Stimulated activated naive CD4-positive, alpha-beta T cell treated with Interleukin-2 at 50 U/mL for 16 hours (primary cell): ENCODE data around the gene SRSF10.
"Not testable (repeated sequence)": the region's sequence is repeated elsewhere in the genome, so short reads cannot be mapped to it uniquely, and the experiment has no call there.

Source experiments
- DNase-seq: peaks from one replicate; lab custom pipeline; 2025; lab: John Stamatoyannopoulos, UW

SRSF10 gene

DNA sequence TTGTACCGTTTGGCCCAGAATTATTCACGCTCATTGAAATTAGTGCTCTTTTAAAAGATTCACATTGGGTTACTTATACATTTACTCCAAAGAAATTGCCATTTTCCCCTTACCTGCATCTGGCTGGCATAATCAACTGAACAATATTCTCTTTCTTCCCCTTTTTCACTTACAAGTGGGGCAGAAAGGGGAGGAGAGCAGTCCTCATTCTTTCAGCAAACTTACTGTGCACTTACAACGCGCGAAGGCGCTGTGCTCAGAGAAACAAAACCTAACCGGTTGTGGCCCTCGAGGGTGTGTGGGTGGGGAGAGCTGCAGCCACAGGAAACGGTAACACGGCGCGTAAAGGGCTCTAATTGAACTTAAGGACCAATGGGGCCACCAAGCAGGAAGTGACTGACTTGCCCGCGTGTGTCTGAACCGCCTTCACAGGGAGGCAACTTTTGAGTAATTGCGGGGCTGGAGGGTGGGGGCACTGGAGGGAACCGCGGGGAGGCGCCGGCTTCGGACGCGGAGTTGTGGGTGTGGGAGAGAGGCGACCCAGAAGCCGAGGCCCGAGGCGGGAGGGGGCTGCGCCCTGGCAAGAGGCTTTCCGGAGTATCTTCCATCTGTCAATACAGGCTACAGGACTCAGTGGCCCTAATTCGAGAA lies 21.2 kb downstream of the SRSF10 start:
- DNase-seq: peak; percentile 95

DNA sequence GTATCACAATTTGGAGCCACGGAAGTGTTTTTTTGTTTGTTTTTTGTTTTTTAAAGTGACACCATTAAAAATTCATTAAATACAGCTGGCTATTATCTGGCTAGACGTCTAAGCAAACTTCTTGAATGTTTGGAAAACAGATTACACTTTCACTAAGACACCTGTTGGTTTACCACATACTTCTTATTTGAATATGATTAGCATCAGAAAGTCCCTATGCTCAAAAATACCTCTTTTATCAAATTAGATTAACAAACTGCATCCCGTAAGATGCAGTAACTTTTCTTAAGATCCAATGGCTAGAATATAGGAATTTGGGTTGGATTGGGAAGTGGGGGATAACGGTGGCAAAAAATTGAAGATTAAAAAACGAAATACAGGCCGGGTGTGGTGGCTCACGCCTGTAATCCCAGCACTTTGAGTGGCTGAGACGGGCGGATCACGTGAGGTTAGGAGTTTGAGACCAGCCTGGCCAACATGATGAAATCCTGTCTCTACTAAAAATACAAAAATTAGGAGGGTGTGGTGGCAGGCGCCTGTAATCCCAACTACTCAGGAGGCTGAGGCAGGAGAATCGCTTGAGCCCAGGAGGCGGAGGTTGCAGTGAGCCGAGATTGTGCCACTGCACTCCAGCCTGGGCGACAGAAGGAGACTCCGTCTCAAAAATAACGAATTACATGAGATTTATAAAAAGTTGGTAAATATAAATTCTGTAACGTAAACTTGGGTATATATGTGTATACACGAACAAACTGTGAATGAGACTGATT lies 21.9 kb downstream of the SRSF10 start:
- DNase-seq: not testable (repeated sequence)

DNA sequence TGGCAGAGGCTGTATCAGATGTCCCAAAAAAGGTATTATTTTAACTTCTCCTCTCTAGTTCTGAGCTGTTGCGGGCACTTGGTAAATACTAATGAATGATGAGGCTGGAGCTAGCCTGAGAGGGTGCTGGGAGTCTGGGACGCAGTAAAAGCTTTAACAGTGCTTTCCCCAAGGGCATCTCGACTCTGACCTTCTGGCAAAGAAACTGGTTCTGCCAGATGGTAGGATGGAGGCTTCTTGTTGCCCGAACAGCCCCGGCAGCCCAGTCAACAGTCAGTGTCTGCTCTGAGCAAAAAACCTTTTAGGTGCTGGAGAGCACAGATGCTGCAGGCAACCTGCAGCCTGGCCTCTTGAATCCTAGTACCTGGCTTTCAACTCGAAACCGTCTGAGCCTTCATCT lies 23.0 kb downstream of the SRSF10 start:
- DNase-seq: no peak

GRCh38 chr1:23953020-23953419 lies 27.1 kb downstream of the SRSF10 start:
- DNase-seq: no peak

- no peak for DNase-seq
These were observed 32.8 kb downstream of the SRSF10 start for GRCh38 chr1:23947366-23947765.

GRCh38 chr1:23936481-23937176 lies 43.5 kb downstream of the SRSF10 start:
- no peak for DNase-seq

DNA sequence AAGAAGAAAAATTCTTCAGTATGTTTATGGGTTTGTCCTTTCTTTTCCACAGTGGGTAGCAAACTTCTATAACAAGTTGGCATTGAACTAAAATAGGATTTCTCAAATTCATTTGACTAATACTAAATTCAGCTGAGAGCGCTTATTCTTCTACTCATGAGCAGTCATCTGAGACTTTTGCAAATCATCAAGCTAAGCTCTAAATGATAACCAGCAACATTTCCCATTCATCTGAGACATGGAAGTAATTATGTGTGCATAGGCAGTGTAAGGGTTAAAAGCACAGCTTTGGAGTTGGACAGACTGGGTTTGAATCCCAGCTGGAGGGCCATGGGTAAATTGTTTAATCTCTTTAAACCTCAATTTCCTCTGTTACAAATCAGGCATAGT lies 48.6 kb downstream of the SRSF10 start:
- DNase-seq: no peak

DNA sequence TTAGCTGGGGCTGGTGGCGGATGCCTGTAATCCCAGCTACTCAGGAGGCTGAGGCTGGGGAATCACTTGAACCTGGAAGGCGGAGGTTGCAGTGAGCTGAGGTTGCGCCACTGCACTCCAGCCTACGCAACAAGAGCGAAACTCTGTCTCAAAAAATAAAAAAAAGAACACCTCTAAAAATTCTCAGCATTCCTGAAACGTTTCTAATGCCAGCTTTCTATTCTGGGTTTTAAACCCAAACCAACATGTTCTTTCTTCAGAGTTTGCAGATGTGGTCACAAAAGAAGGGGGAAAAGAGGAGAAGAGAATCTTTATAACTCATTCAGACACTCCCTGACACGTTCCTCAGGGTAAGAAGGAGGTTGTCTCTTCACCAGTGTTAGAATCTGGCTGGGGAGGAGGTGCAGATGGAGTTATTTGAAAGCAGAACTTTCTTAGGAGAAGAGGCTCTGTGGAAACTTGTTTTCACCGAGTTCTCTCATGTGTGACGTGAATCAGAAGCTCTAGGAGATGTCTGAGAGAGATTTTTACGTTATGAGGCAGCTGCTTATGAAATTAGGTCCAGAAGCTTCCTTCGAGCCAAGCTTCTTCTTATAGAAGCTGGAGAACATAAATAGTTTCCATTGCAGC lies 49.2 kb downstream of the SRSF10 start:
- DNase-seq: no peak

DNA sequence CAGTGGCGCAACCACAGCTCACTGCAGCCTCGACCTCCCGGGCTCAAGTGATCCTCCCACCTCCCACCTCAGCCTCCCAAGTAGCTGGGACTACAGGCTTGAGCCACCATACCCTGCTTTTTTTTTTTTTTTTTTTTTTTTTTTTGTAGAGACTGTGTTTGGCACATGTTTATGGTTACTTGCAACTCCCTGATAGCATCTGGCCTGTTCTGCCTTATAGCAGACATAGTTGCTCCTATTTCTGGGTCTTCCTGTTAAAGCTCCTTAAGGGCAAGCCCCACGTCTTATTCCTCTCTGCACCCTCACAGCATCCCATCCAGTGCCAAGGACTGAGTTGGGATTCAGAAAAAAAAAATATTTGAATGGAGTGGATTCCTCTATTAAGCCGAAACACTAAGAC lies 49.9 kb downstream of the SRSF10 start:
- no peak for DNase-seq

- no peak for DNase-seq
These were observed 51.3 kb downstream of the SRSF10 start for GRCh38 chr1:23928789-23929188.

- DNase-seq: no peak
These were observed 53.0 kb downstream of the SRSF10 start for GRCh38 chr1:23927097-23927496.

DNA sequence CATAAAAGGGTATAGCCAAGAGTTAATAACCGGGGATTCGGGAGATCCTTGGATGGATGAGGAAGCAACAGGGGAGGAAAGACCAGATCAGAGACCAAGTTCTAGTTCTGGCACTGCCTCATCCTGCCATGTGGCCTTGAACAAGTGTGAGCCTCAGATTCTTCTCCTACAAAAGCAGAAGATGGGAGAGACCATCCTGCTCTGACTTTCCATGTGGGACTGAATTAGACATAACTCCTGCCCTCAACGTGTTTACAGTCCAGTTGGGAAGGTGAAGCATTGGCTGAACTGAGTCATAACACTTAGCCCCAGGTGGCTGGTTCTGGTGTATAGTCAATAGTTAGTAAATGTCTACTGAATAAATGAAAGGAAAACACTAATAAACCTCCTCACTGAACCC lies 54.8 kb downstream of the SRSF10 start:
- no peak for DNase-seq

- DNase-seq: no peak
These were observed 55.5 kb downstream of the SRSF10 start for GRCh38 chr1:23924601-23925000.

- no peak for DNase-seq
These were observed 56.3 kb downstream of the SRSF10 start for GRCh38 chr1:23923592-23924499.

DNA sequence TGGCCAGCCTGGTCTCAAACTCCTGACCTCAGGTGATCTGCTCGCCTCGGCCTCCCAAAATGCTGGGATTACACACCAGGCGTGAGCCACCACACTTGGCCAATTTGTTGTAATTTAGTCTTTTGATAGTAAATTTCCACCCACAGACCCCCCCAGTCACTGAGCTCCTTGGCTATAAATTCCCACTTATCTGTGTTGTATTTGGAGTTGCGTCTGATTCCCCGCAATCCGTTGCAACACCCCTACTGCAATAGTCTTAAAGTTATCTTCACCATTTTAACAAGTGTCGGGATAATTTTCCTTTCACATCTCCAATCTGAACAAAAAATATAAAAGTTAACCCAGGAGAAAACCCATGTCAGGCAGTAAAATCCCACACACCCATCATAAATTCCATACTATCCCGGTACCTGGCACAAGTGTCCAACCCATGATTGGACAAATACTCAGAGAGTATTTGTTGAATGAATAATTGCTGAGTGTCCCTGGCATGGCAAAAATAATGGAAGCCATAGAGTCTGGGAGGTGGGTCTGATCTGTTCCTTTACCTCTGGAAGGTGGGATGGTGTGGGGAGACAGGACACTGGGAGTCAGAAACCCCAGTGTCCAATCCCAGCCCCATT lies 57.7 kb downstream of the SRSF10 start:
- no peak for DNase-seq

DNA sequence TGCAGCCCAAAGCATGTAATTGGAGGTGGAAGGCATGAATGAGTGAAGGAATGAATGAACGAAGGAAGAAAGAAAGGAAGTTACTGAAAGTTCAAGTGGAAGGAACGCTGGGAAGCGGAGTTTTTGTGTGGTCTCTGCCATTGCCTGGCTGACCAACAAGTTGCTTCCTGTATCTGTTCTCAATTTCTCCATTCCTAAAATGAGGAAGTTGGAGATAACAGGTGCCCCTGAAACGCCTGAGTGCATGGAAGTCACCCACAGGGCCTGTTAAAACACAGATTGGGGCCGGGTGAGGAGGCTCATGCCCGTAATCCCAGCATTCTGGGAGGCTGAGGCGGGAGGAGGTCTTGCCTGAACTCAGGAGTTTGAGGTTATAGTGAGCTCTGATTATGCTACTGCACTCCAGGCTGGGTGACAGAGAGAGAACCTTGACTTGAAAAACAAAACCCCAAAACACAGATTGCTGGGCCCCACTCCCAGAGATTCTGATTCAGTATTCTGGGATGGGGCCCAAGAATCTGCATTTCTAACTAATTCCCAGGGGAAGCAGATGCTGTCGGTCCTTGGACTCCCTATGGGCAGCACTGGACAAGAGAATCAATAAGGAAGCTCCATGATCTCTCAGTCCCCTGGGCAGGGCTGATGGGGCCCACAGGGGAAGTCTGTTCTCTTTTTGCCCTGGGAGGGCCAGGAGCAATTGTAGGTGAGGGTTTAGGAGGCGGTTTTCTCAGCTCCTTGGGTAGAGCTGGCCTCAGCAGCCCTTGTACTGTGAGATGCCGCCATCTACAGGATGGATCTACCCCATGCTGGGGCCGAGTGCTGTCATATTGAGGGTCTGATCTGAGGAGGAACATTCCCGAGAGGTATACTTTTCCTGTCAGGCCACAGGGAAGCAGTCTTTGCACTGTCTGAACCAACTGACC lies 63.7 kb downstream of the SRSF10 start:
- DNase-seq: peak; percentile 5

GRCh38 chr1:23915466-23915865 lies 64.7 kb downstream of the SRSF10 start:
- no peak for DNase-seq

GRCh38 chr1:23914921-23915320 lies 65.2 kb downstream of the SRSF10 start:
- no peak for DNase-seq
